H1 (cell line): ENCODE results near the gene HOXA6. TPM values are rescaled to one million over a fixed set of nuclear protein-coding genes. Genes with fewer than 3 reads are reported as not detected.
A peak's percentile ranks its signal among the peaks of the same experiment; 100 is the strongest.

Experiments
- CTCF ChIA-PET: fragments of 300-600 bp; sonication (Branson Sonifier 250); formaldehyde crosslinking; loops from one replicate; lab custom pipeline; 2021; ENCODE audit not compliant: partially characterized antibody; lab: Charles Lee
- POLR2A ChIA-PET: fragments of 300-600 bp; sonication (Branson Sonifier 250); formaldehyde crosslinking; loops from one replicate; lab custom pipeline; 2021; ENCODE audit warnings: inconsistent platforms; ENCODE audit not compliant: partially characterized antibody; lab: Charles Lee
- DNase-seq, 2 experiments: peaks; one replicate each; pipeline versions ENCODE4 v3.0.0 to v3.0.0-alpha.2; 2010 to 2022; ENCODE audit warnings: low spot score in 2 of 2, low read depth in 1 of 2, mixed read lengths in 1 of 2
- FAIRE-seq: peaks from 2 replicates; lab custom pipeline; 2011; peaks lifted over from hg19 to GRCh38; lab: Jason Lieb, UNC
- H2AFZ ChIP-seq: 2 replicates; pipeline ENCODE4 v1.8.1; 2012; ENCODE audit warnings: low read length, inconsistent platforms
- H2AK5ac ChIP-seq: 2 replicates; pipeline ENCODE4 v1.6.1; 2013; ENCODE audit warnings: low read depth, low read length
- H2BK120ac ChIP-seq: replicated peaks from 2 replicates; pipeline ENCODE3; 2013; ENCODE audit warnings: low read depth, low read length, inconsistent platforms
- H2BK12ac ChIP-seq: 2 replicates; pipeline ENCODE4 v1.6.1; 2013; ENCODE audit warnings: low read depth, low read length
- H2BK15ac ChIP-seq: 2 replicates; pipeline ENCODE4 v1.6.1; 2013; ENCODE audit warnings: low read length
- H2BK20ac ChIP-seq: 2 replicates; pipeline ENCODE4 v1.6.1; 2013; ENCODE audit warnings: low read length
- H2BK5ac ChIP-seq: 2 replicates; pipeline ENCODE4 v1.6.1; 2013; ENCODE audit warnings: low read depth, low read length
- H3K14ac ChIP-seq: 2 replicates; pipeline ENCODE4 v1.6.1; 2013; ENCODE audit warnings: inconsistent platforms; ENCODE audit not compliant: insufficient read length
- H3K18ac ChIP-seq: 2 replicates; pipeline ENCODE4 v1.6.1; 2013; ENCODE audit warnings: low read length; ENCODE audit errors: extremely low read depth
- H3K23ac ChIP-seq: 2 replicates; pipeline ENCODE4 v1.6.1; 2013; ENCODE audit warnings: inconsistent platforms; ENCODE audit not compliant: insufficient read length
- H3K23me2 ChIP-seq: 2 replicates; pipeline ENCODE4 v1.6.1; 2013; ENCODE audit warnings: low read depth, low read length
- H3K27ac ChIP-seq: 2 replicates; pipeline ENCODE4 v1.6.1; 2011; ENCODE audit warnings: low read depth, low read length, inconsistent platforms
- H3K27me3 ChIP-seq, 4 experiments: replicated peaks in 1 of 4; 1 replicate in 1 of 4; 2 replicates in 3 of 4; pipeline versions ENCODE4 v1.6.1 to v1.8.1; 2011 to 2013; ENCODE audit warnings: low read length in 3 of 4, mild to moderate bottlenecking in 3 of 4, inconsistent platforms in 2 of 4, mixed read lengths in 2 of 4, moderate library complexity in 1 of 4; ENCODE audit not compliant: control insufficient read depth in 3 of 4, insufficient read depth in 3 of 4; ENCODE audit errors: extremely low read depth in 1 of 4
- H3K36me3 ChIP-seq, 4 experiments: 2 replicates each; pipeline versions ENCODE4 v1.6.1 to v1.8.1; 2011 to 2013; ENCODE audit warnings: mild to moderate bottlenecking in 4 of 4, low read length in 3 of 4, moderate library complexity in 2 of 4, control low read depth in 1 of 4, inconsistent platforms in 1 of 4; ENCODE audit not compliant: insufficient read depth in 4 of 4, control insufficient read depth in 2 of 4
- H3K4ac ChIP-seq: replicated peaks from 2 replicates; pipeline ENCODE3; 2013; ENCODE audit warnings: low read length, low read depth, mixed read lengths, inconsistent platforms; ENCODE audit not compliant: insufficient read length
- H3K4me1 ChIP-seq, 4 experiments: replicated peaks in 1 of 4; 1 replicate in 1 of 4; 2 replicates in 3 of 4; pipeline versions ENCODE4 v1.6.1 to v1.8.1; 2011 to 2013; ENCODE audit warnings: low read length in 3 of 4, inconsistent platforms in 2 of 4, mixed read lengths in 1 of 4; ENCODE audit not compliant: insufficient read depth in 4 of 4, control insufficient read depth in 3 of 4
- H3K4me2 ChIP-seq, 2 experiments: 2 replicates each; pipeline versions ENCODE4 v1.6.1 to v1.8.1; 2011 to 2013; ENCODE audit warnings: low read depth in 2 of 2, low read length in 2 of 2, control low read depth in 1 of 2, inconsistent platforms in 1 of 2, mild to moderate bottlenecking in 1 of 2; ENCODE audit not compliant: insufficient read depth in 1 of 2
- H3K4me3 ChIP-seq, 4 experiments: fragments of 200-600, 300-600 bp in 1 of 4; sonication (generic), shearing (Covaris generic), sonication (Bioruptor Twin) in 1 of 4; 2 replicates each; pipeline versions ENCODE4 v1.5.1 to v1.8.1; 2011 to 2016; ENCODE audit warnings: low read length in 4 of 4, low read depth in 3 of 4, control low read depth in 2 of 4, inconsistent platforms in 2 of 4, mild to moderate bottlenecking in 2 of 4, mixed read lengths in 1 of 4, moderate library complexity in 1 of 4; ENCODE audit not compliant: insufficient read depth in 2 of 4; ENCODE audit errors: extremely low read depth in 1 of 4
- H3K56ac ChIP-seq: replicated peaks from 2 replicates; pipeline ENCODE3; 2013; ENCODE audit warnings: low read depth, mild to moderate bottlenecking, mixed read lengths, low read length, inconsistent platforms; ENCODE audit not compliant: insufficient read length
- H3K79me1 ChIP-seq: 2 replicates; pipeline ENCODE4 v1.6.1; 2013; ENCODE audit warnings: low read depth, low read length, control low read depth
- H3K79me2 ChIP-seq, 2 experiments: 2 replicates each; pipeline versions ENCODE4 v1.6.1 to v1.8.1; 2012 to 2013; ENCODE audit warnings: low read length in 2 of 2, mild to moderate bottlenecking in 2 of 2, inconsistent platforms in 1 of 2; ENCODE audit not compliant: insufficient read depth in 2 of 2, control insufficient read depth in 1 of 2
- H3K9ac ChIP-seq, 4 experiments: replicated peaks in 1 of 4; 1 replicate in 1 of 4; 2 replicates in 3 of 4; pipeline versions ENCODE4 v1.6.1 to v1.8.1; 2011 to 2013; ENCODE audit warnings: low read depth in 3 of 4, low read length in 3 of 4, control low read depth in 2 of 4, mild to moderate bottlenecking in 2 of 4, moderate library complexity in 2 of 4, inconsistent platforms in 1 of 4; ENCODE audit errors: extremely low read depth in 1 of 4
- H3K9me3 ChIP-seq, 2 experiments: 2 replicates each; pipeline versions ENCODE4 v1.6.1 to v1.8.1; 2012 to 2013; ENCODE audit warnings: mild to moderate bottlenecking in 2 of 2, moderate library complexity in 2 of 2, control low read depth in 1 of 2, inconsistent platforms in 1 of 2, low read depth in 1 of 2, low read length in 1 of 2, mixed read lengths in 1 of 2; ENCODE audit not compliant: insufficient read depth in 2 of 2
- H4K20me1 ChIP-seq, 2 experiments: replicated peaks in 1 of 2; 2 replicates each; pipeline versions ENCODE3 to v1.8.1; 2011 to 2013; ENCODE audit warnings: inconsistent platforms in 2 of 2, low read length in 2 of 2, mild to moderate bottlenecking in 1 of 2; ENCODE audit not compliant: insufficient read depth in 2 of 2, control insufficient read depth in 1 of 2
- H4K5ac ChIP-seq: 2 replicates; pipeline ENCODE4 v1.6.1; 2013; ENCODE audit warnings: low read length, low read depth, mixed read lengths, inconsistent platforms; ENCODE audit not compliant: insufficient read length
- H4K8ac ChIP-seq: 2 replicates; pipeline ENCODE4 v1.8.0; 2013; ENCODE audit warnings: mild to moderate bottlenecking, moderate library complexity, low read length, inconsistent platforms; ENCODE audit not compliant: insufficient read depth; ENCODE audit errors: extremely low read depth
- H4K91ac ChIP-seq: replicated peaks from 2 replicates; pipeline ENCODE3; 2013; ENCODE audit warnings: low read length, mixed read lengths, inconsistent platforms; ENCODE audit not compliant: insufficient read length
- CBX5 ChIP-seq: fragments of 300-800, 300-1000 bp; sonication (generic); IDR thresholded peaks from 2 replicates; pipeline ENCODE4 v1.7.1; 2016; ENCODE audit warnings: antibody characterized with exemption, low read length, low read depth
- CBX8 ChIP-seq: fragments of 300-800, 300-1000 bp; sonication (generic); IDR thresholded peaks from 2 replicates; pipeline ENCODE4 v1.7.1; 2016; ENCODE audit warnings: low read depth, low read length, borderline replicate concordance
- EGR1 ChIP-seq: IDR thresholded peaks from 2 replicates; pipeline ENCODE4 v1.6.1; 2011; ENCODE audit warnings: low read depth, low read length, borderline replicate concordance
- POLR2A ChIP-seq, 2 experiments: IDR thresholded peaks; 1 replicate in 1 of 2; 2 replicates in 1 of 2; pipeline ENCODE4 v1.6.1; 2011; ENCODE audit warnings: low read depth in 2 of 2, low read length in 2 of 2, mild to moderate bottlenecking in 2 of 2; ENCODE audit errors: control extremely low read depth in 1 of 2
- RBBP5 ChIP-seq: IDR thresholded peaks from 2 replicates; pipeline ENCODE4 v1.7.1; 2012; ENCODE audit warnings: low read depth, mild to moderate bottlenecking, inconsistent platforms, low read length, moderate library complexity, borderline replicate concordance
- RFX5 ChIP-seq: IDR thresholded peaks from 2 replicates; pipeline ENCODE4 v1.6.1; 2011; ENCODE audit warnings: low read depth, low read length, improper control_type of control experiment, borderline replicate concordance
- SUZ12 ChIP-seq: fragments of 200-600 bp; sonication (generic); IDR thresholded peaks from 2 replicates; pipeline ENCODE4 v1.6.1; 2012; ENCODE audit warnings: mild to moderate bottlenecking, inconsistent platforms, low read length, moderate library complexity, mixed read lengths
- WGBS, 2 experiments: shearing (Covaris generic) in 1 of 2; methylation state at CpG; one replicate each; pipeline versions ENCODE4 v1.1.6 to v1.1.7; 2013 to 2015; ENCODE audit warnings: low lambda C conversion rate in 2 of 2, mixed read lengths in 2 of 2, inconsistent platforms in 1 of 2, low coverage in 1 of 2, missing lambda C conversion rate in 1 of 2; ENCODE audit not compliant: insufficient replicate concordance in 2 of 2, insufficient coverage in 1 of 2, insufficient read length in 1 of 2; ENCODE audit errors: extremely low coverage in 1 of 2, missing lambda C conversion rate in 1 of 2; 5-methylcytosine and 5-hydroxymethylcytosine counted together
- polyA plus RNA-seq, 7 experiments: library from polyadenylated mRNA; depleted of rRNA in 3 of 7; stranded (reverse) in 5 of 7; unstranded in 2 of 7; fragments of >200 nt in 5 of 7; fragments of 200-250 nt in 2 of 7; gene quantifications; 1 replicate in 5 of 7; 2 replicates in 1 of 7; 4 replicates in 1 of 7; pipeline versions ENCODE4 v1.2.1 to v1.2.3, GENCODE V29; 2011 to 2013; ENCODE audit warnings: missing spikeins in 2 of 7, mixed read lengths in 2 of 7
- total RNA-seq: library from RNA; stranded (reverse); fragmentation: NEBNext Ultra II Directional; extraction: Animal tissue kit (Norgen Biotek cat#: 25700); gene quantifications from 2 replicates; pipeline ENCODE4 v1.2.1, GENCODE V29; 2021
- TF ChIP-seq, protein P1 (sequence below): IDR thresholded peaks from 2 replicates; pipeline ENCODE4 v1.6.1; 2012; ENCODE audit warnings: low read length, inconsistent platforms
- TF ChIP-seq, protein P2 (sequence below): IDR thresholded peaks from 2 replicates; pipeline ENCODE4 v1.6.1; 2011; ENCODE audit warnings: low read length, improper control_type of control experiment

Gene HOXA6
- total and polyA plus RNA-seq, 2 of the 8 experiments (the other 6 are each of a cell fraction or from before 2014, with no cell fraction given), result not detected

DNA sequence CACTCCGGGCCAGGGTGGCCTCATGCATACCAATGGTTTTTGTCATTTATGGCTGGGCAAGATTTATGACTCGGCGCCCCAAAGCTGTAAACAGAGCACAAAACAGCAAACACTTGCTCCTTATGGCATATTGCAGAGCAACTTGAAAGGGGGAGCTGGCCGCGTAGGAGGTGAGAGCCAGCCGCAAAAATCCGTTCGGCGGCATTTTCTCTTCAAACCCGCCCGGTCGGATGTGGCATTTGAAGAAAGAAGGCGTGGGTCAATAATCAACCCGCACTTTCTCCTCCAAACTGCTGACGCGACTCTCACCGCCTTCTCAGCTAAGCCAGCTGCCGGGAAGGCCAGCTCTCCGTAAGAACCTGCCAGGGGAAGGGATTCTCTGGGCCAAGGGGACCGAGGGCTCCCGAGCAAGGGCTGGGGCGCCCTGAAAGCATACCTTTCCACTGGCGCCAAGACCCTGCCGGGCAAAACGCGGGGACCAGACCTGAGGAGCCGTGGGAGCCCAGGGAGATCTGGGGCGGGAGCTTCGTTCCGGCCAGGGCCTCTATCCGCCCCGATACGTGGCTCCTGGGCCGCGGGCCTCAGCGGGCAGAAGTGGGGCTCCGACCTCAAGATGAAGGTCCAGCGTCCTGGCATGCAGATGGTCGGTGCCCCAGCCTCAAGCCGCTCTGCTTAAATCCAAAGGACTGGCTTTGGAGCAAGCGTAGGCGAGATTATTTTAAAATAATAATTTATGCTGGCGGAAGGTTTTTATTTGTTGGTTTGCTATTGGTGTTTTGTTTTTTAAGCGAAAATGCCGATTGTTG is 32.1 kb downstream of the HOXA6 start:
- H3K4me1 ChIP-seq, result peaks cover 0 to 10% (median 2%) of the 10 kb centered on the region in 4 experiments; a peak in 5 of 7 replicates
- H3K23me2 ChIP-seq, result no peaks in the 10 kb centered on the region
- no peak overlapping the region for H3K18ac ChIP-seq
- no peak overlapping the region for H3K14ac ChIP-seq
- no peak overlapping the region for H4K91ac ChIP-seq
- H3K4me3 ChIP-seq, result no peak overlapping the region
- H4K5ac ChIP-seq, result no peak overlapping the region
- H2BK20ac ChIP-seq, result no peak overlapping the region
- H2AFZ ChIP-seq, result no peak overlapping the region
- H3K36me3 ChIP-seq, result peaks cover 0 to 3% (median 0%) of the 10 kb centered on the region in 4 experiments; a peak in 2 of 8 replicates
- peak in 1 of 2 experiments; percentile 68 for DNase-seq
- no peak overlapping the region for H3K23ac ChIP-seq
- H3K27me3 ChIP-seq, result peaks cover 96 to 99% (median 97%) of the 10 kb centered on the region in 4 experiments
- no peak overlapping the region for H2BK120ac ChIP-seq
- no peaks in the 10 kb centered on the region for H3K9me3 ChIP-seq
- WGBS, 2 experiments, result 5% methylated on average over 44 of the region's 45 CpGs; no CpG with 5 or more reads in 1 of the 2 experiments
- H3K27ac ChIP-seq, result no peak overlapping the region
- no peak overlapping the region for H2BK15ac ChIP-seq
- ChIA-PET POLR2A (no interaction called here), CTCF (interaction anchor here (0.6 to 4.8 kb wide), 7 partner anchors 11 to 1173 kb away, joined by 3 to 33 read pairs (median 4); partner anchors contain the start of gene HOXA5)
- no peak for FAIRE-seq
- H3K4me2 ChIP-seq, result no peak overlapping the region; a peak in 2 of 4 replicates
- peaks cover 30 to 44% of the 10 kb centered on the region in 2 experiments for H4K20me1 ChIP-seq
- no peak overlapping the region for H2AK5ac ChIP-seq
- H3K79me1 ChIP-seq, result no peaks in the 10 kb centered on the region
- no peak overlapping the region for H3K56ac ChIP-seq
- peak overlapping the region; percentile 53; the same call in 1 of the 2 replicates for H4K8ac ChIP-seq
- no peak overlapping the region for H2BK12ac ChIP-seq
- H3K79me2 ChIP-seq, result no peaks in the 10 kb centered on the region
- no peak overlapping the region for H3K4ac ChIP-seq
- no peak overlapping the region for H2BK5ac ChIP-seq
- H3K9ac ChIP-seq, result no peak overlapping the region
- TF ChIP-seq RBBP5 (no peak), CBX8 (peak; percentile 82), RFX5 (no peak), POLR2A (IDR thresholded peaks at IDR 0.05; ENCODE audit: control extremely low read depth in 1 of 2, low read depth in 2 of 2, low read length in 2 of 2) (no peak), EGR1 (no peak; the same call in 1 of the 2 replicates), SUZ12 (peak; percentile 99), CBX5 (no peak)
- TF ChIP-seq, protein P1, sequence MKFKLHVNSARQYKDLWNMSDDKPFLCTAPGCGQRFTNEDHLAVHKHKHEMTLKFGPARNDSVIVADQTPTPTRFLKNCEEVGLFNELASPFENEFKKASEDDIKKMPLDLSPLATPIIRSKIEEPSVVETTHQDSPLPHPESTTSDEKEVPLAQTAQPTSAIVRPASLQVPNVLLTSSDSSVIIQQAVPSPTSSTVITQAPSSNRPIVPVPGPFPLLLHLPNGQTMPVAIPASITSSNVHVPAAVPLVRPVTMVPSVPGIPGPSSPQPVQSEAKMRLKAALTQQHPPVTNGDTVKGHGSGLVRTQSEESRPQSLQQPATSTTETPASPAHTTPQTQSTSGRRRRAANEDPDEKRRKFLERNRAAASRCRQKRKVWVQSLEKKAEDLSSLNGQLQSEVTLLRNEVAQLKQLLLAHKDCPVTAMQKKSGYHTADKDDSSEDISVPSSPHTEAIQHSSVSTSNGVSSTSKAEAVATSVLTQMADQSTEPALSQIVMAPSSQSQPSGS, result no peak
- TF ChIP-seq, protein P2, sequence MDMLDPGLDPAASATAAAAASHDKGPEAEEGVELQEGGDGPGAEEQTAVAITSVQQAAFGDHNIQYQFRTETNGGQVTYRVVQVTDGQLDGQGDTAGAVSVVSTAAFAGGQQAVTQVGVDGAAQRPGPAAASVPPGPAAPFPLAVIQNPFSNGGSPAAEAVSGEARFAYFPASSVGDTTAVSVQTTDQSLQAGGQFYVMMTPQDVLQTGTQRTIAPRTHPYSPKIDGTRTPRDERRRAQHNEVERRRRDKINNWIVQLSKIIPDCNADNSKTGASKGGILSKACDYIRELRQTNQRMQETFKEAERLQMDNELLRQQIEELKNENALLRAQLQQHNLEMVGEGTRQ, result no peak
